Transverse colon (tissue), 4 donors: ENCODE data around the gene RTKN2.

Experiments used
- POLR2A ChIP-seq: fragments of 450-650 bp; IDR thresholded peaks from one replicate; pipeline ENCODE4 v1.6.1; 2016; ENCODE audit warnings: antibody characterized with exemption, mild to moderate bottlenecking, moderate library complexity
- POLR2AphosphoS5 ChIP-seq, 3 donors: sonication (generic); formaldehyde crosslinking; IDR thresholded peaks; one replicate each; pipeline ENCODE4 v1.6.1; 2016; ENCODE audit warnings: antibody characterized with exemption in 3 of 3
- TF ChIP-seq, protein P1 (sequence below), 5 experiments: fragments of 200-600 bp in 3 of 5; fragments of 450-650 bp in 2 of 5; sonication (generic) in 3 of 5; IDR thresholded peaks; 1 replicate in 2 of 5; 2 replicates in 3 of 5; pipeline ENCODE4 v1.5.1; 2016 to 2017; ENCODE audit warnings: antibody characterized with exemption in 5 of 5, inconsistent platforms in 3 of 5, mild to moderate bottlenecking in 2 of 5, moderate library complexity in 1 of 5

DNA sequence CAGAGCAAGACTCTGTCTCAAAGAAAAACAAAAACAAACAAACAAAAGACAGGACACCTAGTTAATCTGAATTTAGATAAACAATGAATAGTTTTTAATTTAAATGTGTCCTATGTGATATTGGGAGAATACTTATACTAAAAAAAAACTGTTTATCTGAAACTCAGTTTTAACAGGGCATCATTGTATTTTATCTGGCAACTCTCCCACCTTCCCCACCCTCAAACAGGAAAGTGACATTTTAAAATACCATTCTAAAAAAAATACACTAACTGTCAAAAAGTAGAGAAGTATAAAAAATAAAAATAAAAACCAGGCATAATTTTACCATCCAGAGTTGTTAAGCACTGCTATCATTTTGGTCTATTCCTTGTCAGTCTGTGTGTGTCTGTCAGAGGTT is 119.0 kb downstream of the RTKN2 start:
- TF ChIP-seq, protein P1, sequence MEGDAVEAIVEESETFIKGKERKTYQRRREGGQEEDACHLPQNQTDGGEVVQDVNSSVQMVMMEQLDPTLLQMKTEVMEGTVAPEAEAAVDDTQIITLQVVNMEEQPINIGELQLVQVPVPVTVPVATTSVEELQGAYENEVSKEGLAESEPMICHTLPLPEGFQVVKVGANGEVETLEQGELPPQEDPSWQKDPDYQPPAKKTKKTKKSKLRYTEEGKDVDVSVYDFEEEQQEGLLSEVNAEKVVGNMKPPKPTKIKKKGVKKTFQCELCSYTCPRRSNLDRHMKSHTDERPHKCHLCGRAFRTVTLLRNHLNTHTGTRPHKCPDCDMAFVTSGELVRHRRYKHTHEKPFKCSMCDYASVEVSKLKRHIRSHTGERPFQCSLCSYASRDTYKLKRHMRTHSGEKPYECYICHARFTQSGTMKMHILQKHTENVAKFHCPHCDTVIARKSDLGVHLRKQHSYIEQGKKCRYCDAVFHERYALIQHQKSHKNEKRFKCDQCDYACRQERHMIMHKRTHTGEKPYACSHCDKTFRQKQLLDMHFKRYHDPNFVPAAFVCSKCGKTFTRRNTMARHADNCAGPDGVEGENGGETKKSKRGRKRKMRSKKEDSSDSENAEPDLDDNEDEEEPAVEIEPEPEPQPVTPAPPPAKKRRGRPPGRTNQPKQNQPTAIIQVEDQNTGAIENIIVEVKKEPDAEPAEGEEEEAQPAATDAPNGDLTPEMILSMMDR (IDR thresholded peaks at IDR 0.05), result no peak
- TF ChIP-seq POLR2AphosphoS5 (IDR thresholded peaks at IDR 0.05) (no peak), POLR2A (no peak)
